Measurements from ENCODE around the gene HCAR2.

DNA sequence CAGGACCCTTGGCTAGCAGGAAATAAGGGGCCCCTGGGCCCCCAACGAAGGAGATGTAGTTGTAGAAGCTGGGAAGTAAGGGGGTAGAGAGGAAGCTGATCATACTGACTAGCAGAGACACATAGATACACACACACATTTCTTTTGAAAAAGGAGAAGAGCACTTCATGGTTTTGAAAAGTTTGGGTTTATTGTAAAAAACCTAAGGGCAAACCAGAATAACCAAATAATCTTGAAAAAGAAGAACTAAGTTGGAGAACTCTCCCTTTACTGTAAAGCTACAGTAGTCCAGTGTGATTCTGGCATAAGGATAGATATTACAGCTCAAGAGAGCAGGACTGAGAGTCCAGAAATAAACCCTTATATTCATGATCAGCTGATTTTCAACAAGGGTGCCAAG, 19.2 kb upstream of the HCAR2 start:
- TF ChIP-seq POLR2A (IDR thresholded peaks at IDR 0.05), result no peak
- TF ChIP-seq, protein P1, sequence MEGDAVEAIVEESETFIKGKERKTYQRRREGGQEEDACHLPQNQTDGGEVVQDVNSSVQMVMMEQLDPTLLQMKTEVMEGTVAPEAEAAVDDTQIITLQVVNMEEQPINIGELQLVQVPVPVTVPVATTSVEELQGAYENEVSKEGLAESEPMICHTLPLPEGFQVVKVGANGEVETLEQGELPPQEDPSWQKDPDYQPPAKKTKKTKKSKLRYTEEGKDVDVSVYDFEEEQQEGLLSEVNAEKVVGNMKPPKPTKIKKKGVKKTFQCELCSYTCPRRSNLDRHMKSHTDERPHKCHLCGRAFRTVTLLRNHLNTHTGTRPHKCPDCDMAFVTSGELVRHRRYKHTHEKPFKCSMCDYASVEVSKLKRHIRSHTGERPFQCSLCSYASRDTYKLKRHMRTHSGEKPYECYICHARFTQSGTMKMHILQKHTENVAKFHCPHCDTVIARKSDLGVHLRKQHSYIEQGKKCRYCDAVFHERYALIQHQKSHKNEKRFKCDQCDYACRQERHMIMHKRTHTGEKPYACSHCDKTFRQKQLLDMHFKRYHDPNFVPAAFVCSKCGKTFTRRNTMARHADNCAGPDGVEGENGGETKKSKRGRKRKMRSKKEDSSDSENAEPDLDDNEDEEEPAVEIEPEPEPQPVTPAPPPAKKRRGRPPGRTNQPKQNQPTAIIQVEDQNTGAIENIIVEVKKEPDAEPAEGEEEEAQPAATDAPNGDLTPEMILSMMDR (IDR thresholded peaks at IDR 0.05), result no peak

Measured in testis (tissue), 2 donors.